ENCODE measurements around the gene MYH3. TPM values are rescaled to one million over a fixed set of nuclear protein-coding genes. Genes with fewer than 3 reads are reported as not detected.

The MYH3 gene
- total and polyA plus RNA-seq, 5 donors = 0.40 to 0.97 (median 0.45) TPM

DNA sequence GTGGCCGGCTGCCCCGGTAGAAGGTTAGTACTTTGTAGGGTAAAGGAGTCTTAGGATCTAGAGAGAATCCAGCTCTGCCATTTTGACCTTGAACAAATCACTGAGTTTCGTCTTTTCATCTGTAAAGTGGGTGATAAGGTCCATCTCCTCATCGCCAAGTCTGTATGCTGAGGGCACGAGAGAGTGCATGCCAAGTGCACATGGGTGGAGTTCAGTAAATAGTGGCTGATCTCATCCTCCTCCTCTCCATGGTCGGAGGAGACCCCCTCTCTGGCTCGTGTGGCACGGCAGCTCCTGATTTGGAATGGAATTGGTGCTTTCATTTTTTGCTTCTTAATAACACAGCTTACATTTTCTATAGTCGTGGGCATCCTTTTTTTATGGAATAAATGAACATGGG lies 30.7 kb downstream of the MYH3 start:
- intact Hi-C loops (cut with DNase I) = no loop called here
- H3K27ac ChIP-seq (ENCODE audit: low read length) = no peak overlapping the region
- WGBS = 71% methylated on average over 9 of the region's 9 CpGs
- H3K27me3 ChIP-seq (ENCODE audit: control insufficient read depth, insufficient read depth) = no peaks in the 10 kb centered on the region
- DNase-seq (no peak), ATAC-seq (no peak)
- H3K4me1 ChIP-seq (ENCODE audit: control insufficient read depth, insufficient read depth, low read length) = no peaks in the 10 kb centered on the region
- H3K4me3 ChIP-seq (ENCODE audit: low read length) = no peak overlapping the region
- H3K9me3 ChIP-seq (ENCODE audit: control insufficient read depth, low read length) = no peaks in the 10 kb centered on the region

DNA sequence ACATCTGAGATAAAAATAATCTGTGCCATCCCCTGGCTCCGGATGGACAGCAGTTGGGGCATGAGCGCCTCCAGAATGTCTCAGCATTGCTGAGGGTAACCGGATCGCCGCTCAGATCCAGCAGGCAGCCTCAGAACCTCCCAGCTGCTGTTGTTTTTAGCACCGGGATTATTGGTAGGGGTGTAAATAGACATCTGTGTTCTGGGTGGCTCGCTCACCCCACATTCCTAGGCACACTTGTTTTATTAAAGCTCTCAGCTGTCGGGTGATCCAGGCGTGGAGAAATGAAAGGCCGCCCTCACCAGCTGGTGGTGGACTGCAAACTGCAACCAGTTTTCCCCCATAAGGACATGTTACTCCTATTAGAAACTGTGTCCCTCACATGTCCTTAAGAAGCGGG lies 32.1 kb downstream of the MYH3 start:
- WGBS = 89% methylated on average over 11 of the region's 11 CpGs
- Histone ChIP-seq H3K4me3 (ENCODE audit: low read length) (no peak overlapping the region), H3K27me3 (ENCODE audit: control insufficient read depth, insufficient read depth) (no peaks in the 10 kb centered on the region), H3K27ac (ENCODE audit: low read length) (no peak overlapping the region), H3K9me3 (ENCODE audit: control insufficient read depth, low read length) (no peaks in the 10 kb centered on the region), H3K4me1 (ENCODE audit: control insufficient read depth, insufficient read depth, low read length) (no peaks in the 10 kb centered on the region)
- DNase-seq (no peak), ATAC-seq (no peak)
- intact Hi-C loops (cut with DNase I) = no loop called here

- no peaks in the 10 kb centered on the region for H3K27me3 ChIP-seq (ENCODE audit: control insufficient read depth, insufficient read depth)
- no peak overlapping the region for H3K27ac ChIP-seq (ENCODE audit: low read length)
- intact Hi-C loops (cut with DNase I) = no loop called here
- H3K9me3 ChIP-seq (ENCODE audit: control insufficient read depth, low read length) = no peaks in the 10 kb centered on the region
- ATAC-seq = no peak
- no peak for DNase-seq
- H3K4me3 ChIP-seq (ENCODE audit: low read length) = no peak overlapping the region
- WGBS = 82% methylated on average over 10 of the region's 10 CpGs
- H3K4me1 ChIP-seq (ENCODE audit: control insufficient read depth, insufficient read depth, low read length) = no peaks in the 10 kb centered on the region
Observed at GRCh38 chr17:10623737-10624338, 33.3 kb downstream of the MYH3 start.

DNA sequence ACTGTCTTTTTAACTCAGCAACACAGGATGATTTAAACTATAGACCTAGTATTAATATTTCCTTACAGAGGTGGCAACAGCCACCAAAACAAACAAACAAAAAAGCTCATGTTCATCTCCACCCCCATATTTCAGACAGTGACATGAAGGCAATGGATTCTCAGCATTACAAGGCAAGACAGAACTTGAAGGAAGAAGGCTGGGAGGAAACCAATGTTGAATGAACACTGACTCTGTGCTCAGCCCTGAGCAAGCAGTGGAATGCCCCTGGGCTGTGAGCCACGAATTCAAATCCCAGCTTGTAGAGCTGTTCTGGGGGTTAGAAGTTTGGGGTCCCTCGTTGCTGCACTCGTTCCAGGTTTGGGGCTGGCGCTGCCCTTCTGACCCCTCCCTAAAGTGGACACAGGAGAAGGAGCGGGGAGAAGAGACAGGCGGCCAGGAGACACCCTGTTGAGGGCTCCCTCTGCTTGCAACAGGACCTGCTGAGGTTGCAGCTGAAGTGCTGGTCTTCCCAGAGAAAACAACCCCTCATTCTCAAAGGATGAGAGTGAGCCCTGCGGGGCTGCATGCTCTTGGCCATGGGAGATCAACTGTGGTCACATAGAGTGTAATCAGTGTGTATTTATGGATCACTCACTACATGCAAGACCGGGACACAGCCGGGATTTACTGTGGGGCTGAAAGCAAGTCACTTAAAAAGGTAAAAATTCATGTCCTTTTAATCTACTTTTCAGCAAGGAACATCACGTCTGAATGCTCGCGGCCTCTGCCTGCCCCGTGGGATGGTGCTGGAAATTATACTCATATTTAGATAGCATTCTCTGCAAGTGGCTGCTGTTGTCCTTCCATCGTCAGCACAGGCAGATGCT lies 34.3 kb downstream of the MYH3 start:
- Histone ChIP-seq H3K27ac (ENCODE audit: low read length) (no peak overlapping the region), H3K9me3 (ENCODE audit: control insufficient read depth, low read length) (no peaks in the 10 kb centered on the region), H3K4me1 (ENCODE audit: control insufficient read depth, insufficient read depth, low read length) (no peaks in the 10 kb centered on the region), H3K27me3 (ENCODE audit: control insufficient read depth, insufficient read depth) (no peaks in the 10 kb centered on the region), H3K4me3 (ENCODE audit: low read length) (no peak overlapping the region)
- DNase-seq = no peak
- intact Hi-C loops (cut with DNase I) = no loop called here
- 80% methylated on average over 14 of the region's 14 CpGs for WGBS
- no peak for ATAC-seq

DNA sequence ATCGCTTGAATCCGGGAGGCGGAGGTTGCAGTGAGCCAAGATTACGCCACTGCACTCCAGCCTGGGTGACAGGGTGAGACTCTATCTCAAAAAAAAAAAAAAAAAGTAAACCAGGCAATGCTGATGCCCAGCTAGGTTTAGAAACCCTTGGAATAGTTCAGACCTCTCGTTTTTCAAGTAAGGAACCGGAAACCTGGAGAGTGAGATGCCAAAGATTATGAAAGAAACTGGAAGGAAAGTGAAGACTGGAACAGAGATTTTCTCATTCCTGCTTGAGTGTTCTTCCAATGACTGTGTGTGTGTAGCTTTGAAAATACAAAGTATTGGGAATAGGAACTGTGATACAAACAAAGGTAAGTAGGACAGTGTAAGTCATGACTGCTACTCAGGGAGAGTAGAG lies 35.7 kb downstream of the MYH3 start:
- 83% methylated on average over 6 of the region's 6 CpGs for WGBS
- Histone ChIP-seq H3K4me1 (ENCODE audit: control insufficient read depth, insufficient read depth, low read length) (no peaks in the 10 kb centered on the region), H3K27ac (ENCODE audit: low read length) (no peak overlapping the region), H3K9me3 (ENCODE audit: control insufficient read depth, low read length) (no peaks in the 10 kb centered on the region), H3K4me3 (ENCODE audit: low read length) (no peak overlapping the region), H3K27me3 (ENCODE audit: control insufficient read depth, insufficient read depth) (no peaks in the 10 kb centered on the region)
- DNase-seq (no peak), ATAC-seq (no peak)
- intact Hi-C loops (cut with DNase I) = no loop called here

- no peak for ATAC-seq
- intact Hi-C loops (cut with DNase I) = no loop called here
- Histone ChIP-seq H3K9me3 (ENCODE audit: control insufficient read depth, low read length) (no peaks in the 10 kb centered on the region), H3K27ac (ENCODE audit: low read length) (no peak overlapping the region), H3K4me1 (ENCODE audit: control insufficient read depth, insufficient read depth, low read length) (no peaks in the 10 kb centered on the region), H3K4me3 (ENCODE audit: low read length) (no peak overlapping the region), H3K27me3 (ENCODE audit: control insufficient read depth, insufficient read depth) (no peaks in the 10 kb centered on the region)
- DNase-seq = no peak
- WGBS = 54% methylated on average over 4 of the region's 4 CpGs
Observed at GRCh38 chr17:10620823-10621222, 36.3 kb downstream of the MYH3 start.

GRCh38 chr17:10618202-10618635 lies 38.9 kb downstream of the MYH3 start:
- intact Hi-C loops (cut with DNase I) = loop anchor here (5.0 to 10.0 kb wide), 4 partner anchors 291 to 696 kb away; no protein-coding TSS in a partner anchor
- no peaks in the 10 kb centered on the region for H3K4me1 ChIP-seq (ENCODE audit: control insufficient read depth, insufficient read depth, low read length)
- 14% methylated on average over 7 of the region's 7 CpGs for WGBS
- DNase-seq (peak; percentile 58 to 80 (median 71)), ATAC-seq (peak; percentile 89 to 90)
- H3K27ac ChIP-seq (ENCODE audit: low read length) = no peak overlapping the region
- no peak overlapping the region for H3K4me3 ChIP-seq (ENCODE audit: low read length)
- no peaks in the 10 kb centered on the region for H3K27me3 ChIP-seq (ENCODE audit: control insufficient read depth, insufficient read depth)
- H3K9me3 ChIP-seq (ENCODE audit: control insufficient read depth, low read length) = no peaks in the 10 kb centered on the region

- intact Hi-C loops (cut with DNase I) = loop anchor here (5.0 to 10.0 kb wide), 4 partner anchors 290 to 695 kb away; no protein-coding TSS in a partner anchor
- ATAC-seq (no peak), DNase-seq (peak in 1 of 3 donors; percentile 4)
- no peak overlapping the region for H3K27ac ChIP-seq (ENCODE audit: low read length)
- no peaks in the 10 kb centered on the region for H3K27me3 ChIP-seq (ENCODE audit: control insufficient read depth, insufficient read depth)
- WGBS = 82% methylated on average over 6 of the region's 6 CpGs
- H3K4me3 ChIP-seq (ENCODE audit: low read length) = no peak overlapping the region
- no peaks in the 10 kb centered on the region for H3K9me3 ChIP-seq (ENCODE audit: control insufficient read depth, low read length)
- H3K4me1 ChIP-seq (ENCODE audit: control insufficient read depth, insufficient read depth, low read length) = no peaks in the 10 kb centered on the region
Observed at GRCh38 chr17:10617120-10617505, 40.0 kb downstream of the MYH3 start.

DNA sequence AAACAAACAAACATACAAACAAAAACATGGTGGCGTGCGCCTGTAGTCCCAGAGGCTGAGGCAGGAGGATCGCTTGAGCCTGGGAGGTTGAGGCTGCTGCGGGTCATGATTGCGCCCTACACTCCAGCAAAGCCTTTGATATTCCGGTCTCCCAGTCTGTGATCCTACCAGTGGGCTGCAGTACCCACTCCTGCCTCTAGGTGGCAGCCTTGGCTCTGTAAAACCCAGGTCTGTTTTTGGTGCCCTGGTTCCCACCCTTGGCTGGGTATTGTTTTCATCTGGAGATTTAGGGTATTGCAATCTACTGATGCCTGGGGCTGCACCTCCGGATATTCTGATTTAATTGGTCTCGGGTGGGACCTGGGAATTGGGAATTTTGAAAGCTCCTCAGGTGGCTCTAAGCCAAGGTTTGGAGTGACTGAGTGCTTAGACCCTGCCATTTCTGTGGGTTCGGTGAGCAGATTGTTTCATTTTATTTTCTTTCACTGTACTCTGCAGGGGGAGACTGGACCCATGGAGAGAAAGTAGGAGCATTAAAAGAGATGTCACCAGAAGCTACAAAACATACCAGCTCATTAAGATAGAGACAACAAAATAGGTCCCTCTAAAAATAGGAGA lies 40.5 kb downstream of the MYH3 start:
- WGBS = 36% methylated on average over 9 of the region's 9 CpGs
- intact Hi-C loops (cut with DNase I) = loop anchor here (5.0 to 10.0 kb wide), 4 partner anchors 289 to 694 kb away; no protein-coding TSS in a partner anchor
- DNase-seq = peak; percentile 76 to 92 (median 86)
- Histone ChIP-seq H3K9me3 (ENCODE audit: control insufficient read depth, low read length) (no peaks in the 10 kb centered on the region), H3K27ac (ENCODE audit: low read length) (no peak overlapping the region), H3K27me3 (ENCODE audit: control insufficient read depth, insufficient read depth) (no peaks in the 10 kb centered on the region), H3K4me3 (ENCODE audit: low read length) (no peak overlapping the region), H3K4me1 (ENCODE audit: control insufficient read depth, insufficient read depth, low read length) (no peaks in the 10 kb centered on the region)
- ATAC-seq = peak; percentile 41 to 74

DNA sequence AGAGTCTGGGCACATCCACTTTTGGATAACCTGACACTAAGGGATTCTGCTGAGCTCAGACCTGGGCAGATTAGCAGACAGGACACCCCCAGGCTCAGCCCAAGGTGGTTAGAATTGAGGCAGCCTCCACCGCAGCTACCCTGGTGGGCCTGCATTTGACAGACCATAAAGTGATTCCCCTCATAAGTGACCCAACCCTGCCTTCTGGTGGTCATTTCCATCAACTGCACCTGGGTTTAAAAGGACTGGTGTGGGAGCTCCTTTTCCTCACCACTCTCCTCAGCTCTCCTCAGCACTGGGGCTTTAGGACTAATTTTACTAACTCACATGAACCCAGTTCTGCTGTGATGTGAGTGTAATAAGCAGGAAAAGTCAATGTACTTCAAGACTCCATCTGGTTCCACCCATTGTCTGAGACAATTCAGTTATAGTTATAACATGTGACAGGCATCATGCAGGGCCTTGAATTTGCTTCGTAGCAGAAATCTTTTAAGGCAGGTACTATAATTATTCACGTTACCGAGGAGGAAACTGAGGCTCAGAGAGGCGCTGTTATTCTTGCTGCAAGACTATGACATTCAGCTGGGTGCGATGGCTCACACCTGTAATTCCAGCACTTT lies 42.5 kb downstream of the MYH3 start:
- intact Hi-C loops (cut with DNase I) = loop anchor here (5.0 to 10.0 kb wide), 4 partner anchors 287 to 692 kb away; no protein-coding TSS in a partner anchor
- no peak for DNase-seq
- 65% methylated on average over 6 of the region's 6 CpGs for WGBS

More for the DNA sequence above, 42.5 kb downstream of the MYH3 start:
- Histone ChIP-seq H3K27ac (ENCODE audit: low read length) (no peak overlapping the region), H3K27me3 (ENCODE audit: control insufficient read depth, insufficient read depth) (no peaks in the 10 kb centered on the region), H3K4me1 (ENCODE audit: control insufficient read depth, insufficient read depth, low read length) (no peaks in the 10 kb centered on the region), H3K4me3 (ENCODE audit: low read length) (no peak overlapping the region), H3K9me3 (ENCODE audit: control insufficient read depth, low read length) (no peaks in the 10 kb centered on the region)
- ATAC-seq = peak; percentile 28 to 32
